Heart left ventricle (tissue), 16 donors: ENCODE data around the gene CXCL6. TPM values are rescaled to one million over a fixed set of nuclear protein-coding genes. Genes with fewer than 3 reads are reported as not detected.

Experiments used
- ATAC-seq, 4 donors: fragments of 200-7000 bp; cut with Tn5 transposase; one replicate each; pipeline ENCODE4 v1.9.1; 2020 to 2022; ENCODE audit warnings: moderate library complexity in 4 of 4, mild to moderate bottlenecking in 3 of 4, moderate number of reproducible peaks in 1 of 4
- DNase-seq, 5 donors: peaks; one replicate each; pipeline ENCODE4 v3.0.0-alpha.2; 2020
- H3K27ac ChIP-seq, 12 donors: fragments of 200-600 bp; sonication (generic) in 4 of 12; one replicate each; pipeline versions ENCODE4 v1.5.0 to v1.8.0; 2016 to 2022; ENCODE audit warnings: mild to moderate bottlenecking in 2 of 12
- H3K27me3 ChIP-seq, 9 donors: fragments of 200-600 bp; sonication (generic) in 2 of 9; one replicate each; pipeline versions ENCODE4 v1.5.1 to v1.8.0; 2016 to 2022; ENCODE audit warnings: mild to moderate bottlenecking in 3 of 9
- H3K36me3 ChIP-seq, 9 donors: fragments of 200-600 bp; sonication (generic) in 2 of 9; one replicate each; pipeline versions ENCODE4 v1.5.0 to v1.8.0; 2018 to 2022; ENCODE audit warnings: mild to moderate bottlenecking in 2 of 9
- H3K4me1 ChIP-seq, 12 donors: fragments of 200-600 bp; sonication (generic) in 4 of 12; one replicate each; pipeline versions ENCODE4 v1.5.0 to v1.8.0; 2016 to 2022; ENCODE audit warnings: mild to moderate bottlenecking in 3 of 12
- H3K4me3 ChIP-seq, 12 donors: fragments of 200-600 bp; sonication (generic) in 4 of 12; one replicate each; pipeline versions ENCODE4 v1.5.0 to v1.8.0; 2017 to 2022; ENCODE audit warnings: mild to moderate bottlenecking in 9 of 12, moderate library complexity in 4 of 12
- H3K9me3 ChIP-seq, 12 donors: fragments of 200-600 bp; sonication (generic) in 4 of 12; one replicate each; pipeline versions ENCODE4 v1.5.0 to v1.8.0; 2016 to 2022; ENCODE audit warnings: mild to moderate bottlenecking in 1 of 12
- CTCF ChIP-seq, 12 donors: fragments of 200-600 bp; sonication (generic) in 4 of 12; IDR thresholded peaks; one replicate each; pipeline versions ENCODE4 v1.5.0 to v1.8.0; 2018 to 2022; ENCODE audit warnings: antibody characterized with exemption in 12 of 12, mild to moderate bottlenecking in 5 of 12
- POLR2A ChIP-seq, 2 donors: fragments of 450-650 bp; IDR thresholded peaks; one replicate each; pipeline ENCODE4 v1.6.1; 2017; ENCODE audit warnings: antibody characterized with exemption in 2 of 2, mild to moderate bottlenecking in 2 of 2, moderate library complexity in 2 of 2
- WGBS, 4 donors: extraction: QIAGEN DNeasy Blood & Tissue Kit in 2 of 4; methylation state at CpG; one replicate each; pipeline versions ENCODE4 v1.1.5 to v1.1.7; 2013 to 2018; 5-methylcytosine and 5-hydroxymethylcytosine counted together
- intact Hi-C, 10 donors: fragments of 100-400 bp; cut with DNase I; formaldehyde crosslinking; loops; one replicate each; pipeline versions ENCODE4 v1.11.1 to v1.14.2; 2022
- polyA plus RNA-seq, 2 donors: library from polyadenylated mRNA; stranded (reverse); fragments of 200-250 nt; gene quantifications; one replicate each; pipeline ENCODE4 v1.2.3, GENCODE V29; 2013
- total RNA-seq, 9 donors: library from RNA; depleted of rRNA in 2 of 9; stranded (reverse); fragments of >200 nt in 2 of 9; fragmentation: NEBNext Ultra II Directional in 3 of 9; extraction: Animal tissue kit (Norgen Biotek cat#: 25700) in 3 of 9; gene quantifications; one replicate each; pipeline versions ENCODE4 v1.1.0 to v1.2.4, GENCODE V29; 2016 to 2023
- donor health status: ischemic (EF 13 %, LVEDD 7.1; RV severe dilation, severe dysfunction).
- donor health status: healthy with polysubstance abuse.
- donor health status: DM: no; HTN: yes; CAD: no.
- donor health status: DM: no; HTN: no; CAD: no.
- donor health status: ischemic (EF 25% LVEDD 6.9; RV normal size, moderate dysfunction).
- donor health status: ischemic (EF 25% LVEDD 5.7; RV mildly dilated, moderate dysfunction).
- donor health status: healthy.
- donor health status: DM: yes; HTN: yes; CAD: no.
- donor health status: ischemic (EF 35%, LVEDD 5.7; RV mildly dilated, moderate dysfunction).
- donor health status: nonischemic (EF 11% LVEDD 7.7; RV severe dilation, severe dysfunction).
- donor health status: DM: yes; HTN: yes; CAD: no.
- donor health status: PGD.
- donor health status: ischemic (EF 29% LVEDD 5.4; RV normal size, mild dysfunction).
- donor health status: nonischemic (EF 23%, LVEDD 6.1; RV moderate dilation, normal function).

CXCL6 gene
- total and polyA plus RNA-seq, 11 donors, result 0.11 to 4.5 (median 0.71) TPM; not detected in 4

- TF ChIP-seq POLR2A (IDR thresholded peaks at IDR 0.05), result no peak
- Histone ChIP-seq H3K27ac (no peak overlapping the region), H3K4me3 (no peak overlapping the region), H3K27me3 (peaks cover 0 to 16% (median 0%) of the 10 kb centered on the region in 9 donors), H3K4me1 (peaks cover 0 to 8% (median 0%) of the 10 kb centered on the region in 12 donors), H3K36me3 (no peaks in the 10 kb centered on the region), H3K9me3 (no peaks in the 10 kb centered on the region)
- WGBS, 4 donors, result 79 to 85% (median 81%) methylated on average over 4 of the region's 4 CpGs
- intact Hi-C loops, result no loop called here
- no peak for DNase-seq
- ATAC-seq, result no peak
Measured at GRCh38 chr4:73850261-73850970, 13.9 kb downstream of the CXCL6 start.

- DNase-seq (no peak), ATAC-seq (no peak)
- H3K36me3 ChIP-seq, result no peaks in the 10 kb centered on the region
- no peak overlapping the region for H3K27ac ChIP-seq
- H3K27me3 ChIP-seq, result peaks cover 0 to 22% (median 0%) of the 10 kb centered on the region in 9 donors
- intact Hi-C loops, result no loop called here
- peaks cover 0 to 8% (median 0%) of the 10 kb centered on the region in 12 donors for H3K4me1 ChIP-seq
- no peak overlapping the region for H3K4me3 ChIP-seq
- H3K9me3 ChIP-seq, result no peaks in the 10 kb centered on the region
- 55 to 78% (median 68%) methylated on average over 1 of the region's 1 CpG for WGBS, 4 donors
- TF ChIP-seq CTCF (IDR thresholded peaks at IDR 0.05) (no peak), POLR2A (IDR thresholded peaks at IDR 0.05) (no peak)
Measured at GRCh38 chr4:73851293-73851692, 14.8 kb downstream of the CXCL6 start.

GRCh38 chr4:73852771-73853170, 16.3 kb downstream of the CXCL6 start:
- intact Hi-C loops, result no loop called here

GRCh38 chr4:73853246-73853704, 16.8 kb downstream of the CXCL6 start, which contains the start of gene PF4V1:
TSS of gene PF4V1 (plus strand) at chr4:73853296. CDS start at chr4:73853363, 67 bp downstream.
- peak in 1 of 5 donors; percentile 51 for DNase-seq

More at GRCh38 chr4:73852771-73853170, 16.3 kb downstream of the CXCL6 start:
- TF ChIP-seq CTCF (IDR thresholded peaks at IDR 0.05), result no peak
- no peak for TF ChIP-seq POLR2A (IDR thresholded peaks at IDR 0.05)
- peaks cover 0 to 4% (median 0%) of the 10 kb centered on the region in 12 donors for H3K9me3 ChIP-seq
- no peak overlapping the region for H3K27ac ChIP-seq
- no peak overlapping the region for H3K4me3 ChIP-seq
- H3K4me1 ChIP-seq, result peaks cover 0 to 8% (median 0%) of the 10 kb centered on the region in 12 donors
- DNase-seq (no peak), ATAC-seq (no peak)
- peaks cover 0 to 23% (median 0%) of the 10 kb centered on the region in 9 donors for H3K27me3 ChIP-seq
- H3K36me3 ChIP-seq, result no peaks in the 10 kb centered on the region

More at GRCh38 chr4:73853246-73853704, 16.8 kb downstream of the CXCL6 start, which contains the start of gene PF4V1:
- H3K4me3 ChIP-seq, result peak within 1 kb of the TSS in 4 of 12 donors; percentile 4 to 13 (median 10)
- intact Hi-C loops, result no loop called here
- peaks cover 0 to 23% (median 0%) of the 10 kb centered on the region in 9 donors for H3K27me3 ChIP-seq
- WGBS, 4 donors, result 19 to 28% (median 23%) methylated on average over 17 to 22 of the region's 22 CpGs
- no peaks in the 10 kb centered on the region for H3K36me3 ChIP-seq
- peaks cover 0 to 8% (median 0%) of the 10 kb centered on the region in 12 donors for H3K4me1 ChIP-seq
- TF ChIP-seq POLR2A (IDR thresholded peaks at IDR 0.05), result no peak
- TF ChIP-seq CTCF (IDR thresholded peaks at IDR 0.05), result no peak
- H3K9me3 ChIP-seq, result peaks cover 0 to 4% (median 0%) of the 10 kb centered on the region in 12 donors
- peak in 1 of 4 donors; percentile 36 for ATAC-seq
- H3K27ac ChIP-seq, result no peak within 1 kb of the TSS
